Stimulated activated CD4-positive, alpha-beta T cell treated with anti-CD3 and anti-CD28 coated beads, Interleukin-4, amount 100 ng/mL, for 4 hours (primary cell): ENCODE results near the gene KCNJ2.

Experiments
- DNase-seq, 2 experiments: peaks; one replicate each; pipeline ENCODE4 v3.0.0-alpha.2; 2020

KCNJ2 gene

DNA sequence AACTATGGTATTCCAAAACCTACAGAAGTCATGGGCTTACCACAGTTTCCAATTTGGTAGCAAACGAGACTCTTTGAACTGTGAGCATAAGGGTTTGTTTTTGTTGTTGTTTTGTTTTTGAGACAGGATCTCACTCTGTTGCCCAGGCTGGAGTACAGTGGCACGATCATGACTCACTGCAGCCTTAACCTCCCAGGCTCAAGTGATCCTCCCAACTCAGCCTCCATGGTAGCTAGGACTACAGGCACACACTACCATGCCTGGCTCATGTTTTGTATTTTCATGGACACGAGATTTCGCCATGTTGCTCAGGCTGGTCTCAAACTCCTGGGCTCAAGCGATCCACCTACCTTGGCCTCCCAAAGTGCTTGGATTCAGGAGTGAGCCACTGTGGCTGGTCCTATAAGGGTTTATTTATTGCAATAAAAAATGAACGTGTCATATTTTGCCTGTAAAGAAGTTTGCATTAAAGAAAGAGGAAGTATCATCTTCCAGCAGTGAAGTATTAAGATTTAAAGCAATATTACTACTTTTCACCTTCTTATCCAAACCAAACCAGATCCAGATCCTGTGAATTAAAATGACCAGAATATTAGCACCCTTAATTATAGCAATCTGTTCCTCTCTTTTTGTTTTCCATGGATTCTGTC, 37.2 kb downstream of the KCNJ2 start:
- DNase-seq = no peak

DNA sequence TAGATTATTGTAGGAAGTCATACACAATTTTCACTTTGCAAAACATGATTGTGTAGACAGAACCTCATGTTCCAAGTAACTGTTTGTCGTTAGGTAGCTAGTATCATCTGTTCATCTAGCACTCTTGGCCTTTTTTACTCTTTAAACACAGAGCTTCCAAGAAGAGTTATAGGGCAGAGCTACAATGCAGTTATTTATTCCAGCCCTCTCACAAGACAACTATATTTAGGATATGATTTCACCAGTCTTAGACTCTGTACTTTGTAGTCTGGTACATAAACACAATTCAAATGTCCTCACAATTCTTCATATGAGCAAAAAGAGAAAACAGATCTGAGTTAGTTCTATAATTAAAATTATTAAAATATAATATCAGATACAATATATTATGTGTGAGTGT, 37.9 kb downstream of the KCNJ2 start:
- no peak for DNase-seq

DNA sequence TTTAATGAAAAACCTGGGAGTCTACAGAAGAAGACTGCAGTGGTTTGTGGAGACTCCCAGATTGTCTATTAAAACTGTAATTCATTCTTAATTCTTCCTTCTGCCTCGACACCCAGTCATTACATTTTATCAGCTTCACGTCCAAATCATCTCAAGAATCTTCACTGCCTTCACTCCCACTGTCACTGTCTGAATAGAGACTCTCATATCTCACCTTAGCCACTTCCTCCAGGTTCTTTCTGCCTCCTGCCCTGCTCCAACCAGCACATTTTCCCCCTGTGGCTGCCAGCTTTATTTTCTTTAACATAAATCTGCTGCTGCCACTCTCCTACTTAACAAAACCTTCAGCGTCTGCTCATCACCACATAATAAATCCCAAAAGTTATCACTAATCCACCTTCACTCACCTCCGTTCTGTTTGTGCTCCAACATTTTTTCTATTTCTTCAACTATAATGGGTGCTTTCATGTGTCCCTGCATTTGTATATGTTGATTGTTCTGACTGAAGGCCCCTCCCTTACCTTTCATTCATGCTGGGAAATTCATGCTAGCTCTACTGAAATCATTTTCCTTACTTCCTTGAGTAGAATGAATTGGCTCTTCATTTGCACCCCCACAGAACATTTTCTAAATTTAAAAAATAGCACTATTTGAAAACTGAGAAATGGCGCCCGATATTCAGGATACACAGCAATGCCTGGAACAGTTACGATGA, 38.9 kb downstream of the KCNJ2 start:
- no peak for DNase-seq

DNA sequence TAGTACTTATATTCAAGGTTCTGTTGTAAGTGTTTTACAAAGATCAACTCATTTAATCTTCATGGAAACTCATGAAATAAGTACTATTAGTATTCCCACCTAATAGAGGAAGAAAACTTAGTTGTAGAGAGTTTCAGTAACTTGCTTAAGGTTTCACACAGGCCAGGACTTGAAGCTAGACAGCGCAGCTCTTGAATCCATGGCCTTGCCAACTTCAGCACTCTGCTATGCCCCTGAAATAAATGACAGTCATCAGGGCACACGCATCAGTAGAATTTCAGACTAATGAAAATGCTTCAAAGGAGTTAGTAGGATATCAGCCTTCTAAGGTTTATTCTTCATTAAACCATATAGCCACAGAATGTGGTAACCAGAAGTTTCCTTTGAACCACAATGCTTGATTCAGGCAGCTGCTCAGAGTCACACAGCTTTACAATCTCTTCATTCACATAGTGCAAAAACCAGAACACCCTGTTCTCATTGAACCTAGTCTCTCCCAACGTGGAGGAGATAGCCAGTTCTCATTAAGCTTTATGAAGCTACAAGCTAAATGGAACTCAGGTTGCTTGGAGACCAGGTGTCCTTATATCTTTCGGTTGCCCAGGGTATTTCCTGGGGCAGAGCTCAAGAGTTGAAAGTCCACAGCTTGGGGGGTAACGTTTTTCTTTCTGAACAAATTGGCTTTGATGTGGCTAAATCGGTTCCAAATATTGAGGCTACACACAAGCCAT, 39.7 kb downstream of the KCNJ2 start:
- no peak for DNase-seq

DNA sequence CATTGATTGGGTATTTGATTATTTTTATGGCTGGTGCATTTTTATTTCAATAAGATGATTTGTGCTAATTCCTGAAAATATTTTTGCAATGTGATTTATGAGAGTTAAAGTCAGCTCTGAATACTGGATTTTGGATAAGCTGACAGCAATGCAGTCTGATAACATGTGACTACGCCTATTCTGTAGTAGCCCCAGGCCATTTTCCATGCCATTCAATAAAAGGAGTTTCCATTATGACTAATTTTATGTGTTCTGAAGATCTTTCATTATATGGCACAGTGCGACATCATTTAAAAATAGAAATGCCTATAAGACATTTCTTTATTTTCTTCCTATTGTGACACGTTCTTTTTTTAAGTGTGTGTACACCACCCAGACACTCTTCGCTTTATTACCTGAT, 46.3 kb downstream of the KCNJ2 start:
- no peak for DNase-seq

DNA sequence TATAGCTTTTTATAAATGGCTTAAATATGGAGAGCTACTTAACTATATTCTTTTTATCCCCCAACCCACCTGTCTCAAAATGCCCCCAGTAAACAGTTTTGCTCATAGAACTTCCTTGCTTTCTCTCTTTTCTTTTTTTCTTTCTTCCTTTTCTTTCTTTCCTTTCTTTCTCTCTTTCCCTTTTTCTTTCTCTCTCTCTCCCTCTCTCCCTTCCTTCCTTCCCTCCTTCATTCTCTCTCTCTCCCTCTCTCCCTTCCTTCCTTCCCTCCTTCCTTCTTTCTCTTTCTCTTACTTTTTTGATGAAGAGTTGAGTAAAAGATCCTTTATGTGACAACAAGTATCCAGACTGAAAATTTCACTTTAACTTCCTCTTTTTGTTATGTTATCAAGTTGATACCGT, 48.2 kb downstream of the KCNJ2 start:
- DNase-seq = no peak

DNA sequence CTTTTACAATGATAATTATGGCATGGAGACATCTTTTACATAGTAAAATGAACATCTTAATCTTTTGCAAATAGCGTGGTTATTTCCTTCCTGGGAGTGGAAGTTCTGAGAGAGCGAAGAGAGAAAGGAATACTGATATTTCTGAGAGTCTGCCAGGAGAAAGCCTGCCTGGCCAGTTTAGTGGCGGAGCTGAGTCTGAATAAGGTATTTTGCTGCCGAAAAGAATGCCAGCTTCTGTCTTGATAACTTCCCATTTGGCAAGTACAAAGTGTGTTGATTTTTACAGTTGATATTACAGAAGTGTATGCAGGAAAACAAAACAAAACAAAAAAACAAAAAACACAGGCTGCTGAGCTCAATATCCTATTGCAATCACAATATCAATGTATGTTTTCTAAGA, 55.9 kb downstream of the KCNJ2 start:
- no peak for DNase-seq
